GM18502 (cell line): Measurements from ENCODE around the gene NAPSA.
"Not testable (repeated sequence)": the region's sequence is repeated elsewhere in the genome, so short reads cannot be mapped to it uniquely, and the experiment has no call there.

Experiments used
- ATAC-seq: cut with Tn5 transposase; IDR thresholded peaks from one replicate; pipeline ENCODE4 v1.9.1; 2021; ENCODE audit warnings: mild to moderate bottlenecking; ENCODE audit not compliant: unreplicated experiment, poor library complexity

The NAPSA gene

DNA sequence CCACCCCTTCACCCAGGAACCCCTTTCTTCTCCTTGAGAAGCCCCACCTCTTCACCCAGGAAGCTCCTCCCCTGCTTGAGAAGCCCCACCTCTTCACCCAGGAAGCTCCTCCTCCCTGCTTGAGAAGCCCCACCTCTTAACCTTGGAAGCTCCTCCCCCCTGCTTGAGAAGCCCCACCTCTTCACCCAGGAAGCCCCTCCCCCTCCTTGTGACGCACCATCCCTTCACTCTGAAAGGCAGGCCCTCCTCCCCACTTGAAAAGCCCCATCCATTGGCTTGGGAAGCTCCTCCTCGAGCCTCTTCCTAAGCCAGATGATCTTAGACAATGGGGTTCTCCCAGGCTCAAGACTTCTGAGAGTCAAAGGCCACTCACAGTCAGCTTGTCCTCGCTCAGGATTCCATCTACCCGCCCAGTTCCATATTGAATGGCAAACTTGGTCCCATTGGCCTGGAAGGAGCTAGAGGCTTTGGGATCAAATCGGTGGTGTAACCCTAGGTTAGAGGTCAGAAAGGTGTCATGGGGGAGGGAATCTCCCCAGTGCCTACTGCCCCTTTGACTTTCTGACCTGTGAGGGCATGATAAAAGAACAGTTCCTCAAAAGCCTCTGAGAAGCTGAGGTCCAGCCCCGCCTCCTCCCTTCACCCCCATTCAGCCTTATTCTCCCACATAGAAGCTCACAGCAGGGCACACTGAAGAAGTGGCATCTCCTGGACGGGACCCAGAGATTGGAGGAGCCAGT, 4.0 kb downstream of the NAPSA start:
- no peak for ATAC-seq

DNA sequence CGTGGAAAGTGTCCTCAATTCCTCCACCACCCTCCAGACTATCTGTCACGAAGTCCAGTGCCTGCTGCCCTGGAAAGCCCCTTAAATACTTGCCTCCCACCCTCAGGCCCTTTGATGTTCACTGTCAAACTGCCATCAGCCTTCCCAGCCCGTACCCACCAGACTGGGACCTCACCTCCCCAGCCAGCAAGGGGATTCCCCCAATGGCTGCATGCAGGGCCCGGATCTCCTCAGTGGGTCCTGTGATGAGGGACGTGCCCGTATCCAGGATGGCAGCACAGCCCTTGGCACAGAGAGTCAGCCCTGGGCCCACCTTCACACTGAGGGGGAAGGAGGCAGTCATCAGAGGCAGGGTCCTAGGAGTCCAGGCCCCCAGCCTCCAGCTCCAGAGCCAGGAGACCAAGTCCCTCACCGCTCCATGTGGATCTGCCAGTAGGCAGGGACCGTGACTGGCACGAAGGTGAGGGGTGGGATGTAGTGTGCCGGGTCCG, 6.1 kb downstream of the NAPSA start:
- no peak for ATAC-seq

DNA sequence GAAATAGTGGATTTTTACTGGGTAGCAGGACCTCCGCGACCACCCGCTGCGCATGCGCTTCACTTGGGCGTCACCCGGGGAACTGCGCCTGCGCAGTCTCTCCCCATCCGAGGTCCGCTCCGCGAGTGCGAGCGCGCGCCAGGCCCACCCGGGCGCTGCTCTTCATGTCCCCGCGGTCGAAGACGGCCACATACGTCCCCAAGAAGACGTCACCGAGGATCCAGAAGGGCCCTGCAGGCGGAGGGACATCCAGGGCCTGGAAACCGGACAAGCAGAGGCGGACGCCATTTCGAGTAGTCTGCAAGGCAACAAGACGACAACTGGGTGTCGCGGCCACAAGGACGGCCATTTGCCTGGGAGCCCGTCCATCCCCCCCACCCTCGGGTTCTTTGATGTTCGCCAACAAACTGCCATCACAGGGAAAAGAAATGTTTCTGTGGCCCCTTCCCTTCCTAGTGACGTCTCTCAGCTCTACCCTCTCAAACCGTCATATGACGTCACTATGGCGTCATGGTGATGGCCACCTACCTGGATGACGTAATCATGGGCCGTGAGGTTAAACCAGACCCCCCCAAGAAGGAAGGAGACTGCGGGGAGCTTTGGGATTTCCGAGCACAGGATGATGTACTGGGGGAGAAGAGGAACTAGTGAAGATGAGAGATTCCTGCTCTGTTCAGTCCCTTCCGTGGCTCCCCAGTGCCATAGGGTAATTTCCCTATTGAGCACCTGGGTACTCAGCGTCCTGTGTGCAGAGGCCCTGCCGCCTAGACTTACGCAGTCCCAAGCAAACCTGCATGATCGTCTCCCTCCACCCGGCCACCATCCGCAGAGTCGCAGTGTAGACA, 6.7 kb downstream of the NAPSA start:
- ATAC-seq, result no peak

DNA sequence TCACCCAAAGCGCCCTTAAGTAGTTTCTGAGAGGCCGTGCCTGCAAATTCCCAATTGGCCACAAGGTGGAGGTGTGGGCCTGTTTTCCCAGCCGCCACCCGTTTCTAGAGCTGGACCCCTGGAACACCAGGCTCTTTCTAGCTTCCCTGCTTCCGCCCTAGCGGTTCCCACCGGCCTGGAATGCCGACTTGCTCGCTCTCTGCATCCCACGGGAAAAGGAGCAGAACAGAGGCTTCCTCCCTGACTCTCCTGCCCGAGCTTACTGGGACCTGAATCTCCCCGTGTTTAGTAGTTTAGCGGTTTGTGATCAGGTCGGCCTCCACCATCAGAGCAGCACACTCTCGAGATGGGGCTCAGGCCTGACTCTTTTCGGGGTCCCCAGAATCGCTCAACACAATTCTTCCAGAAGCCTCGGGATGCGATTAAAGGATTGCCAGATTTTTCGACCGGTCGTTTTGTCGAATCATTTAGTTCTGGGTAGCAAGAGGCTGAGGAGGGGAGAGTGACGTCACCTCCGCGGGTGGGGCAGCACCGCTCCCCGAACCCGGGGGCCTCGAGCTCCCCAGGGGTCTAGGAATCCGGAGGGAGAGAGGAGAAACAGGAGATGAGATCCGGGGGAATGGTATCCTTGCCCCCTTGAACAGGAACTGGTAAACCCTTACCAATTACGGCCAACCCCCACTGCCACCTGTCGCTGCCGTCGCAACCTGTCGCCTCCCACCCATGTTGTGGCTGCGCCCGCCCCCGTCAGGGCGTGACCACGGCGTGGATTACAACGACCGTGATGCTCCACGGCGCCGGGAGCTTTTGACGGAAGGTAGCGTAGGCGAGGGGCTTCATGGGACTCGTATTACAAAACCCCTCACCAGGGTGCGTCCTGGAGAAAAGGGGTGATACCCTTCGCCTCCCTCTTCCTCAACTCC, 8.0 kb downstream of the NAPSA start:
- peak; percentile 62 for ATAC-seq

DNA sequence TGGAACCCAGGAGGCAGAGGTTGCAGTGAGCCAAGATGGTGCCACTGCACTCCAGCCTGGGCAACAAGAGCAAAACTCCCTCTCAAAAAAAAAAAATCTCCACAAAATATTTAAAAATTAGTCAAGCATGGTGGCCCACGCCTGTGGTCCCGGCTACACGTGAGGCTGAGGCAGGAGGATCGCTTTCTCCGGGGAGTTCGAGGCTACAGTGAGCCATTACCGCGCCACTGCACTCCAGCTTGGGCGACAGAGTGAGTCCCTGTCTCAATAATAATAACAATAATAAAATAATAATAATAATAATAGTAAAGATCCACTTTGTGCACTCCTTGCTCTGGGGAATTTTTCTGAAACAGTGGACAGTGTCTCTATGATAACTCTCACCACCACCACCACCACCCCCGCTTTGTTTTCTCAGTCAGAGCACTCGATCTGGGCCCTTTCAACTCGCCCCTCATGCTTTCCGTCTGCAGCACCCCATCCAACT, 8.7 kb downstream of the NAPSA start:
- no peak for ATAC-seq

DNA sequence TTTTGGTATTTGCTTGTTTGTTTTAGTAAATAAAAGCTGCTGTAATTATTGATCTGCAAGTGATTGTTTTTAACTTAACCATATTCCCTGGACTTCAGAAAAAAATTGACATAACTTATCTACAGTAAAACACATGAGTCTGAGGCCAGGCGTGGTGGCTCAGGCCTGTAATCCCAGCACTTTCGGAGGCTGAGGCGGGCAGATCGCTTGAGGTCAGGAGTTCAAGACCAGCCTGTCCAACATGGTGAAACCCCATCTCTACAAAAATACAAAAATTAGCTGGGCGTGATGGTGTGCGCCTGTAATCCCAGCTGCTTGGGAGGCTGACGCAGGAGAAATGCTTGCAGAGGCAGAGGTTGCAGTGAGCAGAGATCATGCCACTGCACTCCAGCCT, 12.0 kb downstream of the NAPSA start:
- ATAC-seq, result not testable (repeated sequence)

DNA sequence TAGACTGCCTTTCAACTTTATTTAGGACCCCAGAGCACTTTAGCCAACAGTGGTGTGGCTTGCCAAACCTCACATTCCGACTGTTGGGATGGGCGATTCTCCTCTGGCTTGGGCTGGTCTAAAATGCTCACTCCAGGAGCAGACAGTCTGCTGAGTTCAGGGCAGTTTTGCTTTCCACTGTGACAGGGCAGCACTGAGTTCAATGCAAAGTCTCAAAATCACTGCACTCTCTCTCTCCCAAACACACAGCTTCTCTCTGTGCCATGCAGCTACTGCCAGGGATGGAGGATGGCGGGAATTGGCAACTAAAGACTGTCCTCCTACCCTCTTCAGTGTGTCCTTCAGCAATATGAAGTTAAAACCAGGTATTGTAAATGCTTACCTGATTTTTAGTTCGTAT, 13.2 kb downstream of the NAPSA start:
- no peak for ATAC-seq

DNA sequence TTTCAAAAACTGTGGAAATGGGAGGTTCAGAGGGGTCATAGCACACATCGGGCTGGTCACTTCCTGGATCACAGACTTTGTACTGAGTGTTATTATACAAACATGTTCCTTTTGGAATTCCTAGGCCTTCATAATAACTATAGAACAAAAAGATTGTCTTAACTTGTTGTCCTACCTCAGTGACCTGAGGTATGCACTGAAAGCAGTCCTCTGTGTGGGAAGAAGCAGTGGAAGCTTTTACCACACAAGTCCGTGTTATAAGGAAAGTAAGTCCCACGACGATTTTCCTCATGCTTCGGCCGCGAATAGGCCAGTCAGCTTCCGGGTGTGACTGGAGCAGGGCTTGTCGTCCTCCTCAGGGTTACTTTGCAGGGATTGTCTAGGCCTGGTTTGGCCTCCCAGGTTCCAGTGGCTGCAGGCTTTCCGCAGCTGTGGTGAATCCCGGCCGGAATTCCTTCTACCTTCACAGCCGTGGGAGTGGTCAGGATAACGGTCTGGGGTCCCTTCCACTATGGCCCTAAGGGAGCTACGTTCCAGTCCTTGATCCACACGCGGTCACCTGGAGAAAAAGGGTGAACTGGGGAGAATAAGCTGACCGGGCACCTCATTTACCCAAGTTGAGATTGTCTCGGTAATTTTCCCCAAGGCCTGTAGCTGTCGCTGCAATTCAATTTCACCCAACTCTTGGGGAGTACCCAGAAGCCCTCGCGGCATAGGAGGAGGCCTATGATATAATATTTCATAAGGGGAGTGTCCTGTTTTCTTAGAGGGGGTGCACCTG, 16.0 kb downstream of the NAPSA start:
- no peak for ATAC-seq

DNA sequence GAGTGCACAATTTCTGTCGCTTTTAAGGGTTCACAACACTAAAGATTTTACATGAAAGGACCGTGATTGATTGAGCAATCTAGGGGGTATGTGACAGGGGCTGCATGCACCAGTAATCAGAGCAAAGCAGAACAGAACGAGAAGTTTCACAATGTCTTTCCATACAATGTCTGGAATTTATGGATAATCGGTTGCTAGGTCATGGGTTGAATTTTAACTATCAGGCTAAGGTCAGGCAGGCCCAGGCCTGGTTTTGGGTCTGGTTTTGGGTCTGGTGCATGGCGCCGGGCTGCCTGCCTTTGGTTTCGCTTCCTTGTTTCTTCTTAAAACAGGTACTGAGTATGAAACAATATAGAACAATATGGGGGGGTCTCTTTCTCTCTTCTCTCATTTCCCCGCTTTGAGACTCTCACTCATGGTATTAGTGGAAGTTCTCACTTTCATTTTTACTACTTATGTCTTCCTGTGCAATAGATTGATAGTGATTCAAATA, 18.3 kb downstream of the NAPSA start:
- ATAC-seq, result not testable (repeated sequence)

DNA sequence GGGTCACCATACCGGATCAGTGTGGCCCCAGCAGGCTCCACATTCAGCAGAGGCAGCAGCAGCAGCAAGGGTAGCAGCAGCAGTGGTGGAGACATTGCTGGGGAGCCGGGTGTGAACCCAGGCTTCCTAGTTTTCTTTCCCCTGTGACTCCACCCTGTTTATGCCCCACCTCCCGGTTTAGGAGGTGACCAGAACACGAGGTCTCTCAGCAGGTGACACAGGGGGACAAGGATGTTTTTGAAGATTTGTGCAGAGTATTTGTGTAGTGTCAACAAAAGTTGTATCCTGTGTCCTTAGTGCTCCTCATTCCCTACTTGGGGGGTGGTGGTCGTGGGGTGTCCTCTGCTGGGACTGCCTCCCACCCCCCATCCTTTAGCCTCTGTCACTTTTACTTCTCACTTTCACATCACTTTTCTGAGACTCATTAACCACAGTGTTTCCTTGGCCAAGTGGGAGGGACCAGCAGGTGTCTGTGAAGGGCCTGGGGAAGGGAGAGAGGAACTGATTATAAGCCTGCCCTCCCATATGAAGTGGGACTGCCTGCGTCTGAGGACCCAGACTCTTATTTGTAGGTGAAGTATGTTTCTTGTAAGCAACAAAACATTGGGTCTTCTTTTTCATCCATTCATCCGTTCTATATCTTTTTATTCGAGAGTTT, 20.6 kb downstream of the NAPSA start:
- peak; percentile 52 for ATAC-seq

DNA sequence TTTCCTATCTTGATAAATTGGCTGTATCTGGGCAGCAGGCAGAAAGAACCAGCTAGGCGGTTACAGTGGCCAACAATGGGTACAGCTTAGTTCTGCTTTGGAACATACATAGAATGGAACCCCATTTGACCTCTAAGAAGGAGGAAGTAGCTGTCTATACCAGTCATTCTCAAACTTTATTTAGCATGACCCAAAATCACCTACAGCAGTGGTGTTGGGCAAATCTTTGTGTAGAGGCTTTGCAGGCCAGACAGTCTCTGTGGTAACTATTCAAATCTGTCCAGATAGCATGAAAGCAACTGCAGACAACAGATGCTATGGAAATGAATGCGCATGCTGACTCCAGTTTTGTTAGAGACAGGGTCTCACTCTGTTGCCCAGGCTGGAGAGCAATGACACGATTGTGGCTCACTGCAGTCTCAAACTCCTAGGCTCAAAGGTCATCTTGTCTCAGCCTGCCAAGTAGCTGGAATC, 24.3 kb downstream of the NAPSA start:
- no peak for ATAC-seq

DNA sequence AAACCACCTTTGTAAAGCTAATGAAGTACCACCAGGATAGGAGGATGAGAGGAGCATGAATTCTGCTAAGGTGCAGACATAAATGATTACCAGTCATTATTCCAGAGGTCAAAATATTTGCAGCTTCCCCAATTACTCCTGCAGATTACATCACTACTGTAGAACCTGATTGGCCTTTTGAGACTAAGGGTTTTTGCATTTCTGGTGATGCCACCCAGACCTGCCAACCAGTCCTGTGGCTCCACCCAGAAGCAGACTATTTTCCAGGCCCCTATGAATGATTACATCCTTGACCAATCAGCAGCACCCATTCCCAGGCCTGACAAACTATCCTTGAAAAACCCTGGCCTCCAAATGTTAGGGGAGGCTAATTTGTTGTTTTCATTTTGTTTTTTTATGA, 25.1 kb downstream of the NAPSA start:
- ATAC-seq, result no peak

DNA sequence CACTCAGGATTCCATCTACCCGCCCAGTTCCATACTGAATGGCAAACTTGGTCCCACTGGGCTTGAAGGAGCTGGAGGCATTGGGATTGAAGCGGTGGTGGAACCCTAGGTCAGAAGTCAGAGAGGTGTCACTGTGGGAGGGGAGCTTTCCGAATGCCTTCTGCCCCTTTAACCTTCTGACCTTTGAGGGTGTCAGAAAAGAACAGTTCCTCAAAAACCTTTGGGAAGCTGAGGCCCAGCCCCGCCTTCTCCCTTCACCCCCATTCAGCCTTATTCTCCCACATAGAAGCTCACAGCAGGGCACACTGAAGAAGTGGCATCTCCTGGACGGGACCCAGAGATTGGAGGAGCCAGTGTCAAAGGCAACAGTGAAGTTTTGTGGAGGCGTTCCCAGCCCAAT, 28.4 kb downstream of the NAPSA start:
- ATAC-seq, result not testable (repeated sequence)

DNA sequence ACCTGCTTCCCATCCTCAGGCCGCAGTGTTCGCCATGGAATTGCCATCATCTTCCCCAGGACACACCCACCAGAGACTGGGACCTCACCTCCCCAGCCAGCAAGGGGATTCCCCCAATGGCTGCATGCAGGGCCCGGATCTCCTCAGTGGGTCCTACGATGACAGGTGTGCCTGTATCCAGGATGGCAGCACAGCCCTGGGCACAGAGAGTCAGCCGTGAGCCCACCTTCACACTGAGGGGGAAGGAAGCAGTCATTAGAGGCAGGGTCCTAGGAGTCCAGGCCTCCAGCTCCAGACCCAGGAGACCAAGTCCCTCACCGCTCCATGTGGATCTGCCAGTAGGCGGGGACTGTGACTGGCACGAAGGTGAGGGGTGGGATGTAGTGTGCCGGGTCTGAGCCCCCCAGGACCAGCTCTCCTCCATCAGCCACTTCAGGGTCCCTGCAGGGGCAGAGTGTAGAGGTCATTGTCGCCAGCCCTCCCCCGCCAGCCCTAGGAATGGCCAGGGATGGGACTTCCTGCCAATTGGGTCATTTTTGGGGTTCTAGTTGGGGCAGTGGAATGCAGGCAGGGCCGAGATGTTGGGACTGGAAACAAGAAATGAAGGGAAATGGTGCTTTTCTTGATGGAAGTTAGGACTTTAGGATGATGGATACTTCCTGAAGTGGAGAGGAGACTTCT, 30.6 kb downstream of the NAPSA start:
- ATAC-seq, result no peak

DNA sequence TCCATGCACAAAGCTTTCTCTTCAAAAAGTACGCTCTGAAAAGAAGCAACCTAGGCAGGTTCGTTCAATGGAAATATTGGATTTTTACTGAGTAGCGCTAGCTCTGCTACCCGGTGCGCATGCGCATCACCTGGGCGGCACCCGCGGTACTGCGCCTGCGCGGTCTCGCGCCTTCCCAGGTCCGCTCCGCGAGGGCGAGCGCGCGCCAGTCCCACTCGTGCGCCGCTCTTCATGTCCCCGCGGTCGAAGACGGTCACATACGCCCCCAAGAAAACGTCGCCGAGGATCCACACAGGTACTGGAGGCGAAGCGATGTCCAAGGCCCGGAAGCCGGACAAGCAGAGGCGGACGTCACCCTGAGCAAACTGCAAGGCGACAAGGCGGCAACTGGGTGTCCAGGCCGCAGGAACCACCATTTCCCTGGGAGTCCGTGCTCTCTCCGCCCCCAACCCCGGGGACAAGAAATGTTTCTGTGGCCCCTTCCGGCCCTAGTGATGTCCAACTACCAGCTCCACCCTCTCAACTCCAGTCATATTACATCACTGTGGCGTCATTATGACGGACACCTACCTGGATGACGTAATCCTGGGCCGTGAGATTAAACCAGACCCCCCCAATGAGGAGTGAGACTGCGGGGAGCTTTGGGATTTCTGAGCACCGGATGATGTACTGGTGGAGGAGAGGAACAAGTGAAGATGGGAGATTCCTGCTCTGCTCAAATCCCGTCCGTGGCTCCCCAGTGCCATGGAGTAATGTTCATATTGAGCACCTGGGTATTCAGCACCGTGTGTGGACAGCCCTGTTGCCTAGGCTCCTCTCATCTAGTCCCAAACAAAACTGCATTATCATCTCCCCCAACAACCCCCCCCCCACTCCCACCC, 31.5 kb downstream of the NAPSA start:
- peak; percentile 32 for ATAC-seq

DNA sequence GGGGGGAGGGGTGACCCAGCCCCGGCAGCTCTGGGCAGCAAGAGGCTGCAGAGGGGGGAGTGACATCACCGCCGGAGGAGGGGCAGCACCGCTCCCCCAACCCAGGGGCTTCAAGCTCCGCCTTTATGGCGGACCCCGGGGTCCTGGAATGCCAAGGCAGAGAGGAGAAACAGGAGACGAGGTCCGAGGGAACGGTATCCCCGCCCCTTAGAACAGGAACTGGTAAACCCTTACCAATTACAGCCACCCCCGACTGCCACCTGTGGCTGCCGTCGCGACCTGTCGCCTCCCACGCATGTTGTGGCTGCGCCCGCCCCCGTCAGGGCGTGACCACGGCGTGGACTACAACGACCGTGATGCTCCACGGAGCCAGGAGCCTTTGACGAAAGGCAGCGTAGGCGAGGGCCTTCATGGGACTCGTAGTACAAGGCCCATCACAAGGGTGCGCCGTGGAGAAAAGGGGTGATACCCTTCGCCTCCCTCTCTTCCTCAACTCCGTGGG, 32.2 kb downstream of the NAPSA start:
- peak; percentile 41 for ATAC-seq
